GM21390 (cell line): ENCODE results near the gene TRAIP.

ENCODE experiments used
- ATAC-seq: cut with Tn5 transposase; IDR thresholded peaks from one replicate; pipeline ENCODE4 v1.9.1; 2021; ENCODE audit not compliant: unreplicated experiment

TRAIP gene

DNA sequence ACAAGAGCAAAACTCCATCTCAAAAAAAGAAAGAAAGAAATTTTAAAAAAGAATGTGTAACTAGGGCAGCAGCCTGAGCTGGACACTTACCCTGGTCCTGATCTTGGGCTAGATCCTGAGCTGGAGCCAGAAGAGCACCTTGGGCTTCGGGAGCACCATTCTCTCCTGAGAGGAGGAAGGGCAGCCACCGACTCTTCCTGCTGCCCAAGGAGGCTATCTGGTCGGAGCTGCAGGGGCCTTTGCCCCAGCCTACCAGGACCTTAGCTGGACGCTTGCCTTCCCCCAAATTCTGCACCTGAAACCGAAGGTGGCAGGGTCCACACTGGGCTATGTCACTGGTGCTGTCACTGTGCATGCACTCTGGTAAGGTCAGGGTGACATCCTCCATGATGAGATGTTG lies 20.2 kb upstream of the TRAIP start:
- no peak for ATAC-seq

DNA sequence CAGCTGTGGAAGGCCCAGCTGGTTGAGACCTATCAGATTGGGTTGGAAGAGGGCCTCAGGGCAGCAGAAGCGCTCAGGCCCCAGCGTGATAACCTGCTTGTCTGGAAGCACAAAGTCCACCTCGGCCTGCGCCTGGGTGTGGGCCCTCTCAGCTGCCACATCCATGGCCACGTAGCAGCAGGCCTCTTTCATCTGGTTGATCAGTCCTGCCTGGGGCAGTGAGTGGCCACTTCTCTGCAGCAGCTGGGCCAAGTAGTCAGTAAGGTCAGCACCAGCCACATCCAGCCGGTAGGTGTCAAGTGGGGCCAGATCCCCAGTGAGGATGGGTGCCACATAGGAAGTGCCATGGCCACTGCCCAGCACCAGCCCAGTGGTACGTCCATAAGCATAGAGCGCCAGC lies 17.3 kb upstream of the TRAIP start:
- ATAC-seq: no peak

DNA sequence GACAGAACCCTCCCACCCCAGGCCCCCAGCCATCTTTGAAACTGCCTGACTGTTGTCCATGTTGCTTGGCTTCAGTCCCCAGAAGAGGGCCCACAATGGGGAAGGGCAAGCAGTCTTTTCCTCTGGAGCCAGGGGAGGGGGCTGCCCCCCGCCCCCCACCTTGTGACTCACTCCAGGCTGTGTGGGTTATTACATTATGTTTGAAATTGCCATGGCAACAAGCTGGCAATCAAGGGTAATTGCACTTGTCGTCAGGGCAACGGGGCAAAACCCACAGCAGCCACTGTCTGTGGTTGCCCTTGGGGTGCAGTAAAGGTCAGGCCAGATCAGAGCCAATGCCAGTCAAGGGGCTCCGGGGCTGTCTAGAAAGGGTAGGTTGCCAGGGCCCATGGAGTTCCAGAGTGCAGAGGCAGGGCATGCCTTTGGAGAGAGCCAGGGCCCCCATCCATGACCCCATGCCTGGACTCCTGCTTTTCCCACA lies 16.5 kb upstream of the TRAIP start:
- no peak for ATAC-seq

DNA sequence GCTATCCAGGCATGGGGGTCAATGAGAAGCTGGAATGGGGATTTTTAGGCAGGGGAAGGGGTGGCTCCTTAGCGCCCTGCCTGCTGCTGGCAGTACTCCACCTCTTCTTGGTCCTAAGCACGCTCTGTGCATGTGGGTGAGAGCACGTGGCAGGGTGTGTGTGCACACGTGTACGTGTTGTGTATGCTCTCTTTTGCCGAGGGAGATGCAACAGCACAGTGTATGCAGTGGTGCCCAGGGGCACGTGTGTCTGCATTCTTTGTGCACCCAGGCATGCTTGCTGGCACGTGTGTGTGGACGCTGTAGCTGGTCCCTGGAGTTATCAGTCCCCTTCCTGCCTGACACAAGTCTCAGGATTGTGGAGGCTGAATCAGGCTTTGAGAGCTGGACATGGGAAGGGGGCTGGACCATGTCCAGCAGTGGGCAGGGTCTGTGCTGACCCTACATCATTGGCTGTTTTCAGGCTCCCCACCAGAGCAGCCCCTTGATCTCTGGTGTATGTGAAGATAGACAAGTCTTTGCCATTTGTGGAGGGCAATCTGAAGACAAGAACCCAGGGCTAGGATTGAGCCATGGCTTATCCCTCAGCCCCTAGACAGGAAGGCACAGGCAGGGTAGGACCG lies 15.3 kb upstream of the TRAIP start:
- ATAC-seq: no peak

DNA sequence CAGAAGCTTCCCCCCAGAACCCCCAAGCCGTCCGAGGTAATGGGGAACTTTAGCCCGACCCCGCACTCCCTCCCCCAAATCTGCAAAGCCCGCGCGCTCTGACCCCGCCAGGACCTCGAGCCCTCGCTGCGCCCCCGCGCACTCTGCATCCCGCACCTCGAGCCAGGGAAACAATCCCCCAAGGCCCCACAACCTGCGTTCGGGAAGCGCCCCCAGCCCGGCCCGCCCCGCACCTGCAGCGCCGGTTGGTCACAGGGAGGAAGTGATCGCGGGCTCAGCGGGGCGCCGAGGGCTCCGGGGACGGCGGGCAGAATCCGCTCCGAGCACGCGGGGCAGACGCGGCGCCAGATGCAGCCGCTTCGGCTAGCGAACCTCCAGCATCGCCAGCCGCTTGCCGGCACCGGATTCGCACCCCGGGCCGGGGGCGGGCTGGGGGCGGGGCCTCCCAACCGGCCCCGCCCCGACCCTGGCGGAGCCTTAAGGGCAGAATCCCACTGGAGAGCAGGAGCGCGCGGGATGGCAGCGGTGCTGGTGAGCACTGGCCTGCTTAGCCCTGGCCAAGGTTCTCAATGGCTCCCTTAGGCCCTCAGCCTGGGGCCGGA lies 13.3 kb upstream of the TRAIP start, which contains the start of gene CAMKV:
CAMKV (minus strand) TSS at position 382 of the 602 bp plus-strand sequence. CDS start 7,518 bp downstream, outside the sequence.
- no peak for ATAC-seq

DNA sequence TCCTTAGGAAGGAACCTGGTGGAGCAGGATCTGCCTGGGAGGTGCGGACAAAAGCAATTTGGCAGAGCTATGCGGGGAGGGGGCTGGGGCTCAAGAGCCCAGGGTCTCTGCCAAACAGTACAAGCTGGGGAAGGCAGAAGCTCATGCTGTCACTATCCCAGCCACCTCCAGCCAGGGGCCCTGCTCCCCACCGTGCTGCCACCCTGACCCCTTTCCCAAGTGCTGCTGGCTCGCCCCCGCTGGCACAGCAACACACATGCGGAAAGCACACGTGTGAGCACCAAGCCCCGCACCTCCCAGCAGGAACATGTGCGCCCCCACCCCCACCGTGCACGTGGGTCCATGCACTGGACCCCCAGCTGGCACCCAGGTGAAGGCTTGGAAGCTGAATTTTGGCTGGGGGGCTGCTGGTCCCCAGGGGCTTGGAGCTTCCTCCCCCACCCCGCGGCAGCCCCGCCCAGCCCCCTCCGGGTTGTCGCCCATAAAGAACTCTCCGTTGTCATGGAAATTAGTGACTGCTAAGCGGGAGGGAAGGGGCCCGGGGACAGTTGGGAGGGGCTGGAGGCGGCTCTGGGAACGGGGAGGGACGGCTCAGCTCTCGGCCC lies 12.6 kb upstream of the TRAIP start:
- ATAC-seq: no peak

DNA sequence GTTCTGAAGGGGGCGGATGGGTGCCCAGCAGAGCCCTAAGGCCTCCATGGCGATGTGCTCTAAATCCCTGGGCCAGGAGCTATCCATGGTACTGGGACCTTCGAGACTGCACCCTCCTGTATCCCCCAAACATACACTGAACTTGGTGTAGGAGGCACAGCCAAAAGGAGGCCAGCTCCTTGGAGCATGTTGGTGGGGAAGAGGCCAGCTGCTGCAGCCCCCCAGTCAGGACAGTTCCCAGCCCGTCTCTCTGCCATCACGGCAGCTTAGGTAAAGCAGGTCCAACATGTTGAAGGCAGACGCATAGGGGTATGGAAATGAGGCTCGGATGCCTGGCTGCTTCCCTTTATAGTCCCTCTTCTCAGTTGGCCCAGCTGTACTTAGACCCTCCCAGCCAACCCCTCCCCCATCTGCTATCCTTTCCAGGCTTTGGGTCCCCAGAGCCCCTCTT lies 11.5 kb upstream of the TRAIP start:
- ATAC-seq: no peak

DNA sequence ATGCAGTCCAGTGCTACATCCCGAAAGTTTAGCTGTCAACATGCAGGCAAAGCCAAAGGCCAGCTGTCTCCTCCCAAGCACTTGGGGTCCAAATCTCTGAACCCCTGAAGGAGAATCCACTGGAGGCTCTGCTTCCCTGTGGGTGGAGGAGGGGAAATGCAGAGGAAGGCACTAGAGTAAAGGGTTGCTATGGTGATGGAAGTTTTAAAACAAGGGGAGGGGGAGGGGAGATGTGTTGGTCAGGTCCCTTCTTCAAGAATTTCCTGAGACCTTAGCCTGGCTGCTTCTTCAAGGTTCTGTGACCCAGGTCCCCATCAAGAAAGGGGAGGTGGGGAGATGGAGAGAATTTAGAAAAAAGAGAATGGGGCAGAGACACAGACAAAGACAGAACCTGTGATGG lies 11.0 kb upstream of the TRAIP start:
- ATAC-seq: no peak

DNA sequence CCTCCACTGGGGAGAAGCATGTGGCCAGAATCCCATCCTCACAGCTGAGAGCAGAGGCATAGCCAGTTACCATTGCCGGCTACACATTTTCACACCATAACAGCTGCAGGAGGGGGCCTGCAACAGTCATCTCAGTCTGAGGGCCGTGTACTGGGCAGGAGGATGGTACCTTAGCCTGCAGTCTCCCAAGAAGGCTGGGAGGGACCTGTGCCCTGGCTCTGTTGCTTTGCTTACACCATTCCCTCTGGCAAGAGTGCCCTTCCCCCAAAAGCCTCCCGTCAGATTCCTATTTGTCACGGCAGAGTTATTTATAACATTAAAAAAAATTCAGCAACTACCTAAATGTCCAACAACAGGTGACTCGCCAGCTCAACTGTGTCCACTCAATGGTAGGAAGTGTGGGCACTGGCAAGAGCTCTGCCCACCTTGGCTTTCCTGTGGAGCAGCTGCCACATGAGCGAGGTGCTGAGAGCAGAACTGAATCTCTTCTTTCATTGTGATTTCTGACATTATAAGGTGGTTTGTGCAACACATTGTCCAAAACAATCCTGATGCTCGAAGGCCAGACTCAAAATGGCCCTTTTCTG lies 8.9 kb upstream of the TRAIP start:
- no peak for ATAC-seq

DNA sequence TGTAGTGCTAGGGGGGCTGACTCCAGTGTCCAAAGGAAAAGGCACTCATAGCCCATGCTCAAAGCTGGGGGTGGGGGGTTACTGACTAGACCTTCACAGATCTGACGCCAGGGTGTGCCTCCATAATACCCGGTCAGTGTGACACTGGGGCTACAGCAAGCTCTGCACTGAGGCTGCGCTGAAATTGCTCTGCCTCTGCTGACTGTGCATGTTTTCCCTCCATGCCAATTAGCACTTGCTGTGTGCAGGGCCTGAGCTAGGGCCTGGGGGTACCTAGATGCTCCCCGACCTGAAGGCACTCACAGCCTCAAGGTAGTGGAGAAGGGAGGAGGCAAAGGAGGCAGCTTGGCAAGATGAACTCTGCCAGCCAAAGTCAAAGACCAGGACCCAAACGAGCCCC lies 8.1 kb upstream of the TRAIP start:
- no peak for ATAC-seq

DNA sequence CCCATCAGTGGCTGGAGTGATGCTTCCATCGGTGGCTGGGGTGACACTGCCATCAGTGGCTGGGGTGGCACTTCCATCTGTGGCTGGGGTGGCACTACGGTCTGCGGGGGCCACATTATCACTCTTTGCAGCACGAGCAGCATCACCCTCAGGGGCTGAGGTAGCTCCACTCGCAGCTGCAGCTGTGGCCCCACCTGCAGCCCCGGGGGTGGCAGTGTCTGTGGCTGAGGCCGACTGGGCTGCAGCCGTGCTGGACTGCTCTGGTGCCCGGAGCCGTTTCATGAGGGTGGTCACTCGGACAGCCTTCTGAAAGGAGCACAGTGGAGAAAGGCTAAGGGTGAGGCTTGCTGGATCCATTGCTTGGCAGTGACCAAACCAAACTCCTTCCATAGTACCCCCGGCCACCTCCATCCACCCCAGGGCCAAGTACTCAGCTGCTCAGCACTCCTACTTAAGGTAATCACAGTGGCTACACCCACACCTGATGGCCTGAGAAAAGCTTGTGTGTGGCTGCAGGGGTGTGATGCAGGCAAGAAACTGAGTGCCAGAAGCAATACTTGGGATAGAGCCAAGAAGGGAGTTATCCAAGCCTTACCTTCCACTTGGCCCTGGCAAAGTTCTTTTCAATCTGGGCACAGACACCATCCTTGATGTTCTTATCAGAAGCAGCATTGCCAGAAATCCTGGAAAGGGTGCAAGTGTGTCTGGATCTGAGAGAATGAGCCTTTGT lies 3.4 kb upstream of the TRAIP start:
- ATAC-seq: no peak

DNA sequence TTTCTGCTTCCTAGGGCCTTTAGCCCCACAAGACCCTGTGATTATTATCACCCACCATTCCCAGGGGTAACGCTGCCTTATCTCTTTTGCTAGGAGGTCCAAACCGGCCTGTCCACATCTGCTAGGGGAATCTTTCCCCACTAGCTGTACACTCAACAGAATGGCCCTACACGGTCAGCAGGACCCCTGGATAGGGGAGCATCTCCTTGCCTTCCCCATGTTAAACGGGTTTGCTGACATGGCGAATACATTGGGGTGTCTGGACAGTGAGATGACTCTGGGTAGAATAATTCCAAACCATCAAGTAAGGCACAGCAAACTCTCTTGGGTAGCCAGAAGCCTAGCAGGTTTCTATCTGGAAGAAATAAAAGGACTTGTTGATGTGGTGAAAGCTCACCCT lies 702 bp downstream of the TRAIP start:
- no peak for ATAC-seq

DNA sequence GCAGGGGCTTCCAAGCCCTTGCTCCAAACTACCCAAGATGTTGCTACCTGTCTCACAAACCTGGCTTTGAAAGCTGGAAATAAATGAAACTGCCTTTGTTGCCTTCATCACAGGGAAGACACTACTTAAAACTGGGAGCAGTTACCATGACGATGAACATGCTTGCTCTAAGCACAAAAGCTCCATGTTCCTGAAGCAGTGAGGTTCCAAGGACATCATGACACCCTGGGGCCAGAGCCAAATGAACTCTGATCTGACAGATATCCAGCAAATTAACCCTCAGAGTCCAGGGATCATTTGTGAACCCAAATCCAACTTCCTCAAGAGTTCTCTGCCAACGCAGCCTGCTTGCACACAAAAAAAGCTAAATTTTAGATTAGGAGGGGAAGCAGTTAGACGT lies 10.7 kb downstream of the TRAIP start:
- ATAC-seq: no peak

DNA sequence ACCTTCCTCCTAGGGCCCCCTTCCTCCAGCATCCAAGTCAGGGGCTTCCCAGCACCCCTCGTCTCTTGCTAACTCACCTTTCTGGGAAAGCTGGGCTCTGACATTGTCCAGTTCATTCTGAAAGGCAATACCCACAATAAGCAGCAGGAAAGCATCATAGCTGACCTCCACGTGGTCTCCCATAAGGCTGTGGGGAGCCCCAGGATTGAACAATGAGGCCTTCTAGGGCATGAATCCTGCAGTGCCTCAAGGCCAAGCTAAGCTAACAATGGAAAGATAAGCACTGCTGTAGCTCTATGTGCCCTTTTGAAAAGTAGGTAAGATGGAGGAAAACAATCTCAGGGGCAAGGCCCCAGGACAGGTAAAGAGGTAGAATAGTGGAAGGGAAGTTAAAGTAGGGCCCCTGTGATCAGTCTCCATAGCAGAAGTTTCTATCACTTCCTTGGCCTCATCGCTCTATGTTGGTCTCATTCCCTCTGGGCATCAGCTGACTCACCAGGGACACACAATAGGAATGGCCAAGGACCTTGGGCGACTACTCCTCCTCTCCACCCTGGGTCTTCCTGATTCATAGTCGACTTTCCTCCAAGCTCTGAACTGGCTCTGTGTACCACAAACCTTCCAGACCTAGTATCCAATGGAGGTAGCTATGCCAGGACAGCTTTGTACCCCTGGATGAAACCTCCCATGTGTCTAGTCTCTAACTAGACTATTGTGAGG lies 11.7 kb downstream of the TRAIP start:
- ATAC-seq: no peak

DNA sequence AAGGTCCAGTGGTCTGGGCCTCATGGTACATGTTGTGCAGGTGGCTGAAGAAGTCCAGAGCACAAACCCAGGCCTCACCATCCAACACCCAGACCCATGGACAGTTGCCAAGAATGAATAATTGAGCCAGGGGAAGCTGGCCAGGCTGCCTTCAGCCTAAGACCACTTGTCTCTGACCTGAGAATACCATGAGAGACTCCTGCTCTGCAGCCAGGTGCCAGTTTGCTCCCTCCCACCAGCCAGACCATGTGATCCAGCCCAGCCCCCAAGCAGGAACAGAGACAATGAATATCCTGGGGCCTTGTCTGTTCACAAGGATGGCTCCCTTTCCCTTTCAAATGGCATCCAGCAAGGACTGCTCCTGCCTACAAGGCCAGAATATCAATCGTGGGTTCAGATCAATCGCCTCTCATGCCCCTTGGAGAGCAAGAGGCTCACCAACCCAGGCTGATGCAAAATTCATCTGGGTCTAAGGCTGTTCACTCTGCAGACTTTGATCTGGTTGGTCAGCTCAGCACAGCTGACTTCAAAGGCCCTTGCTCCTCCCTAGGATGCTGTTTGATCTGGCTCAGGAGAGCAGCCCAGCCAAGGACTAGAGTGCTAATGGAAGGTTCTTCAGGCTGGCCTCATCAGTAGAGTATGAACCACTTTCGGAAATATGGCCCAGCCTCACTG lies 13.4 kb downstream of the TRAIP start:
- ATAC-seq: no peak

DNA sequence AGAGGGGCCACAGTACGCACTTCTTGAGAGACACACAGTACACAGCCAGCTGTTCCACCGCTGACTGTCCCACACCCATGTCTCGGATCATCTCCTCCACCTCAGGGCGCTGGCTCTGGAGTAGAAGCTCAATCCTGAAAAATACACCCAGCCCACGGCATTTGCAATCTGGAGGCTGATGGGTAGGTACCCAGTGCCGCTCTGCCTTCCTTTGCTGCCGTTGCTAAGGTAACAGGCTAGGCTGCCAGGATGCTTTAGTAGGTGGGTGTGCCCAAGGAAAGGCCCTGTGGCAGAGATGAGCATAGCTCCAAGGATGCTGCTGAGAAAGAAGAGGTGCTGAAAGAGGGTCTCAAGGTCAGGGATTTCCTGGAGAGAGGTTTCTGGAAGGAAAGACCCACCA lies 14.6 kb downstream of the TRAIP start:
- no peak for ATAC-seq

DNA sequence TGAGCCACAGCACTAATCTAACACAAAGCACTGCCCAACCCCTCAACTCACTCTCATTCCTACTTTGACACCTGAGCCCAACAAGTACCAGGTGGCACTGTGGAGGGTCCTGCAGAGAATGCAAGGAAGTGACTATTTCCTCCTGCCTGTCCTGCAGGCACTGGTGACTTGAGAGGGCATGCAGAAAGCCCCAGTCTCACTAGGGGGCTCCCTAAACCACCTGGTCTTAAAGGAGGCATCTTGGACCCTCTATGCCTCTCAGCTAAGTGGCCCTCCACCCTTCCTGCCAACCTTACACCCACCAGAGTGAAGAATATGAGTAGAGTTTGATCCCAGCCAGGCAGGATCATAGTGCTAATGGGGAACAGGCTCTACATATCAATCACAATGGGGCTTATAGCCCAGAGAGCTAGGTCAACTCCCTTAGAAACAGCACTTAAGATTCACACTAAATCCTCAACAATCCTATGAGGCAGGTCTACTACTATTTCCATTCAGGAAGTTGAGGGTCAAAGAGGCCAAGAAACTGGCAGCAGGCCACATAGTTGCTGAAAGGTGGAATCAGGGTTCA lies 15.2 kb downstream of the TRAIP start:
- ATAC-seq: no peak

DNA sequence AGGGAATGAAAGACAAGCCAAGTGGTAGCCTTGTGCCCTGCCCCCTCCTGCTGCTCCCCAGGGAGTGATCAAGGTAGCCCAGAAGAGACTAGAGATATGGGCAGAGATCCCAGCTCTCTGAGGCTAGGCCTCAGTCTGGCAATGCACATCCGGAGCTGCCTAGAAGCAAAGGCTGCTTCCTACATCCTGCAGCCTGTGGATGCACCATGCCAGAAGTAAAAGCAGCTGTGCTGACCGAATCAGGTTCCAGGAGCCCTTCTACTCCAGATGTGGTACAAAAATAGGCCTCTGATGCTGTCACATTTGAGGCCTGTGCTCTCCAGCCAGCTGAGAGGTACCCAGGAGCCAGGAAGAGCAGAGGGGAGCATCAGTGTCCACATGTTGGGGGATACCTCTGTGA lies 16.0 kb downstream of the TRAIP start:
- ATAC-seq: no peak

DNA sequence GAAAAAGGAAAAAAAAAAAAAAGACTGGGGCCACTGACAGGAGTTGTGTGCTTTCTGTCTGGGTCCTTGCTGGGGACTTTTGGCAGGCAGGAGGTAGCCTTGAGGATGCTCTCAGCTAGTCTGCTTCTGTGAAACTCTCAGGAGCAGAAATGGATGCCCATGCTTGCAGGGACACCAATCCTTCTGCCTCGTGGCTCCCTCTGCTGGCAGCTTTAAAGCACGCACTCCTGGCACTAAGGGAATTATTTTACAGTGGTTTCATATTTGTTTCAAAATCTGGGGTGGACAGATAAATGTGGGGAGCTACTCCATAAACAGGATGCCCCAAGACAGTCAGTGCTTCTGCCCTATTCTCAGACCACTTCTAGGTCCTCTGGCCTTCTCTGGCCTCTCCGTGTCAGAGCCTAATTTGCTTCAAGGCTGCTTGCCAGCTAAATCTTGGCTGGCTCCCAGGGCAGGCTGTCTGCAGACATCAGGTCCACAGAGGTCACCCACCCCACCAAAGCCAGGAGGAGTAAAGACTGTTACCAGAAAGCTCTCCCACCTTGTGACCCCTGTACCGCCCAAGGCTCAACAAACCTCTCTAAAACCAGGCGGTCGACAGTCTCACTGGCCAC lies 17.1 kb downstream of the TRAIP start:
- ATAC-seq: no peak
